Measurements from ENCODE around the gene RASAL3. TPM values are rescaled to one million over a fixed set of nuclear protein-coding genes. Genes with fewer than 3 reads are reported as not detected.

RASAL3 gene
- total RNA-seq, 1 donor from 2014 or later = 0.05 TPM

DNA sequence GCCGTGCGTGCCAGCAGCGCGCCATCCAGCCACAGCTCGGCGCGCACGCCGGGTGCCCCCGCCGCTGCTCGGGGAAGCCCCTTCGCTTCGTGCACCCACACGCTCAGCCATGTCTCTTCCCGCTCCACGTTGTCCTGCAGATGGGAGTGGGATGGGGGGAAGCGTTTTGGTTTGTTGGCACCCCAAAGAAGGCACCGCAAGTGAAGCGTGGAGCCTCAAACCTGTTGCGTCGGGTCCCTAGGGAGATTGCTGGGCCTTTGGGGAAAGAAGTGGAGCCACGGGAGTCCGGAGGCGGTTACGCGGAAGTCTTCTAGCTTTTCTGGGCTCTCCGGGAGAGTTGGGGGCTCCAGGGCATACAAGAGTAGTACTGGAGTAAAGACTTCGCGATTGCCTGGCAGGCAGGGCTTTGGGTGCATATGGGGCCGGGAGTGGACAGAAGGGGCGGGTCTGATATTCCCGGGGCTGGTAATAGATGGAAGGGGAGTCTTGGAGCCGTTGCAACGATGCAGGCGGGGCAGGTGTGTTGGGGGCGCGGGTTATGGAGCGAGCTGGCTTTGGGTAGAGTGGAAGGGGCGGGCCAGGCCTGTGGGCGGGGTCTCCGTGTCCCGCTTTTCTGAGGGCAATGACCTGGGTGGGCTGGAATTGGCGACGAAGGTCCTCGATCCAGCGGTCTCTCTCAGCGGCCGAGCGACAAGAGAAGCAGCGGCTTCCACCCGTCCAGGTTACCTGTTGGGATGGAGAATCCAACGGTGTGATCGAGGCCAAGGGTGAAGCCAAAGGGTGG lies 6.5 kb downstream of the RASAL3 start:
- no peaks in the 10 kb centered on the region for H3K9me3 Mint-ChIP-seq (ENCODE audit: low read depth)
- H3K36me3 Mint-ChIP-seq (ENCODE audit: low read depth) = no peaks in the 10 kb centered on the region
- DNase-seq (ENCODE audit: low spot score) = peak; percentile 82
- H3K27me3 Mint-ChIP-seq (ENCODE audit: low read depth) = peaks cover 38% of the 10 kb centered on the region
- H3K4me1 Mint-ChIP-seq (ENCODE audit: low read depth) = peaks cover 3% of the 10 kb centered on the region
- peak overlapping the region; percentile 16 for H3K4me3 Mint-ChIP-seq (ENCODE audit: unreplicated experiment)
- TF ChIP-seq, protein P1, sequence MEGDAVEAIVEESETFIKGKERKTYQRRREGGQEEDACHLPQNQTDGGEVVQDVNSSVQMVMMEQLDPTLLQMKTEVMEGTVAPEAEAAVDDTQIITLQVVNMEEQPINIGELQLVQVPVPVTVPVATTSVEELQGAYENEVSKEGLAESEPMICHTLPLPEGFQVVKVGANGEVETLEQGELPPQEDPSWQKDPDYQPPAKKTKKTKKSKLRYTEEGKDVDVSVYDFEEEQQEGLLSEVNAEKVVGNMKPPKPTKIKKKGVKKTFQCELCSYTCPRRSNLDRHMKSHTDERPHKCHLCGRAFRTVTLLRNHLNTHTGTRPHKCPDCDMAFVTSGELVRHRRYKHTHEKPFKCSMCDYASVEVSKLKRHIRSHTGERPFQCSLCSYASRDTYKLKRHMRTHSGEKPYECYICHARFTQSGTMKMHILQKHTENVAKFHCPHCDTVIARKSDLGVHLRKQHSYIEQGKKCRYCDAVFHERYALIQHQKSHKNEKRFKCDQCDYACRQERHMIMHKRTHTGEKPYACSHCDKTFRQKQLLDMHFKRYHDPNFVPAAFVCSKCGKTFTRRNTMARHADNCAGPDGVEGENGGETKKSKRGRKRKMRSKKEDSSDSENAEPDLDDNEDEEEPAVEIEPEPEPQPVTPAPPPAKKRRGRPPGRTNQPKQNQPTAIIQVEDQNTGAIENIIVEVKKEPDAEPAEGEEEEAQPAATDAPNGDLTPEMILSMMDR (IDR thresholded peaks at IDR 0.05) = no peak
- no peak overlapping the region for H3K27ac Mint-ChIP-seq (ENCODE audit: unreplicated experiment)

DNA sequence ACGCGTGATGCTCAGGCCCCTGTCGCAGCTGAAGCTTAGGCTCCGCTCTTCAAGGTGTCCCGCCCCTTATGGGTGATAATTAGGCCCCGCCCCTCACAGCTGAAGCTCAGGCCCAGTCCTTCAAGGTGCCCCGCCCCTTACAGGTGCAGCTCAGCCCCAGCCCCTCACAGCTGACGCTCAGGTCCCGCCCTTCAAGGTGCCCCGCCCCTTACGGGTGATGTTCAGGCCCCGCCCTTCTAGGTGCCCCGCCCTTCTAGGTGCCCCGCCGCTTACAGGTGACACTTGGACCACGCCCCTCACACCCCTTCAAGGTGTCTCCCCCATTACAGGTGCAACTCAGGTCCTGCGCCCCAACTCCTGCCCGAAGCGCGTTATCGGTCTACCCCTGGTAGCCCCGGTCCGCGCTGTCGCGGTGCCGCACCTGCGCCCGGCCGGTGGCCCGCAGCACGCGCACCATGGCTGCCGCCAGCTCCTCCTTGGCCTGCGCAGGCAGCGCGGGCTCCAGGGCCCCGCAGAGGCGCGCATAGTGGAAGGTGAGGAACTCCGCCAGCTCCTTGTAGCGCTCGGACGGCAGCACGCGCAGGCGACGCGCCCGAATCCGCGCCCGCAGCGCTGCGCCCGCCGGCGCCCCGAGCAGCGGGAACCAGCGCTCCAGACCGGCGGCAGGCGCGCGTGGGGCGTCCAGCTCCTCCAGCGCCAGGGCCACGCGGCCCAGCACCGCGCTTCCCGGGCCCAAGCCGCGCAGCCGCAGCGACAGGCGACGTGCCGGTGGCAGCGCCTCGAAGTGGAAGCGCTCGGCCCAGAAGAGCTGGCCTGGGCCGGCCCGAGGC lies 7.3 kb downstream of the RASAL3 start:
- TF ChIP-seq, protein P1 (IDR thresholded peaks at IDR 0.05) = no peak
- Mint-ChIP-seq H3K4me1 (ENCODE audit: low read depth) (peaks cover 8% of the 10 kb centered on the region), H3K9me3 (ENCODE audit: low read depth) (no peaks in the 10 kb centered on the region), H3K36me3 (ENCODE audit: low read depth) (no peaks in the 10 kb centered on the region), H3K27me3 (ENCODE audit: low read depth) (peaks cover 38% of the 10 kb centered on the region), H3K4me3 (ENCODE audit: unreplicated experiment) (no peak overlapping the region), H3K27ac (ENCODE audit: unreplicated experiment) (no peak overlapping the region)
- no peak for DNase-seq (ENCODE audit: low spot score)

DNA sequence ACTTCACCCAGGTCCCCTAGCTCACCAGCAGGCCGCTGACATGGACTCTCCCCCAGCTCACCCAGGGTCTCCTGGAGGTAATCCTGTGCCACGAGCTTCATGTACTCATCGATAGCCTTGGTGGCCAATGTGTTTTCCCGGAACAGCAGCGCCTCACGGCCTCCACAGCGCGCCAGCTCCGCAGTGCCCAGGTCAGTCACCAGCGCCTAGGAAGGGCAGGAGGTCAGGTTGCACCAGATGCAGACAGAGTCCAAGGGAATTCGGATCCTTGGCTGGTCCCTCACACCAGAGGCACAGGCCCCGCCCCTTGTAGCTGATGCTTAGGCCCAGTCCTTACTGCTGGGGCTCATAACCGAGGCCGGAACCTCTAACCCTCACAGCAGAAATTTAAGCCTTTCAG lies 7.9 kb downstream of the RASAL3 start:
- no peak for DNase-seq (ENCODE audit: low spot score)
- TF ChIP-seq, protein P1 (IDR thresholded peaks at IDR 0.05) = no peak
- no peaks in the 10 kb centered on the region for H3K36me3 Mint-ChIP-seq (ENCODE audit: low read depth)

DNA sequence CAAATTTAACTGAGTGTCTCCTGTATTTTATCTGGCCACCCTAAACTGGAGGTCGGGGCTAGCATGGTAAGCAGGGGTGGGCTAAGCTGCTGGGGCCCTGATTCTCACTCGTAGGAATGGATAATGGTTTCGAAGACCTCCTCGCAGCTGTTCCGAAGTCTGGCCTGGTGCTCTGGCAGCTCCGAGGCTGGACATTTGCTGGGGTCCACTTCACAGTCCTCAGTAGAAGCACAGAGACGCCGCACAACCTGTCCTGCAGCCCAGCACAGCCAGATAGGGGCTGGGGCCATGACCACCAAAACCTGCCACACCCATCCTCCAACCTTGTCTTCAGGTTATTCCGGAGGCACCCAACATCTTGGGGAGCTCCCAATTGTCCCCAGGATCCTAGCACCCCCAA lies 8.3 kb downstream of the RASAL3 start:
- H3K4me3 Mint-ChIP-seq (ENCODE audit: unreplicated experiment) = no peak overlapping the region
- H3K9me3 Mint-ChIP-seq (ENCODE audit: low read depth) = no peaks in the 10 kb centered on the region
- H3K4me1 Mint-ChIP-seq (ENCODE audit: low read depth) = peaks cover 10% of the 10 kb centered on the region
- H3K27me3 Mint-ChIP-seq (ENCODE audit: low read depth) = peaks cover 33% of the 10 kb centered on the region
- H3K36me3 Mint-ChIP-seq (ENCODE audit: low read depth) = no peaks in the 10 kb centered on the region
- no peak for DNase-seq (ENCODE audit: low spot score)
- TF ChIP-seq, protein P1 (IDR thresholded peaks at IDR 0.05) = no peak
- H3K27ac Mint-ChIP-seq (ENCODE audit: unreplicated experiment) = no peak overlapping the region

More for the DNA sequence above, 7.9 kb downstream of the RASAL3 start:
- Mint-ChIP-seq H3K9me3 (ENCODE audit: low read depth) (no peaks in the 10 kb centered on the region), H3K27me3 (ENCODE audit: low read depth) (peaks cover 33% of the 10 kb centered on the region), H3K27ac (ENCODE audit: unreplicated experiment) (no peak overlapping the region), H3K4me3 (ENCODE audit: unreplicated experiment) (no peak overlapping the region), H3K4me1 (ENCODE audit: low read depth) (peaks cover 10% of the 10 kb centered on the region)
